AG09309 (cell line): ENCODE data around the gene HAGH.

Experiments
- DNase-seq: peaks from one replicate; pipeline ENCODE4 v3.0.0-alpha.2; 2010; ENCODE audit warnings: low read depth
- H3K4me3 ChIP-seq: 2 replicates; pipeline ENCODE4 v1.5.1; 2011; ENCODE audit warnings: mild to moderate bottlenecking, low read depth, low read length, moderate library complexity; ENCODE audit not compliant: control insufficient read depth
- CTCF ChIP-seq: IDR thresholded peaks from 2 replicates; pipeline ENCODE4 v1.5.1; 2011; ENCODE audit warnings: mild to moderate bottlenecking, low read depth, low read length, inconsistent platforms; ENCODE audit not compliant: insufficient read depth, control insufficient read depth; ENCODE audit errors: missing control alignments

Gene HAGH

GRCh38 chr16:1771188-1771863, 55.3 kb downstream of the HAGH start, which contains the start of gene NME3:
TSS of gene NME3 (minus strand) at chr16:1771543. CDS start at chr16:1771534, 9 bp downstream.
- TF ChIP-seq CTCF = no peak
- no peak for DNase-seq
- peak within 1 kb of the TSS; percentile 50 for H3K4me3 ChIP-seq

- peak overlapping the region; percentile 50 for H3K4me3 ChIP-seq
- DNase-seq = no peak
- no peak for TF ChIP-seq CTCF
These were observed 56.1 kb downstream of the HAGH start for GRCh38 chr16:1770328-1771187.

- no peak for TF ChIP-seq CTCF
- no peak for DNase-seq
- no peak overlapping the region for H3K4me3 ChIP-seq
These were observed 57.0 kb downstream of the HAGH start for GRCh38 chr16:1769402-1770300.

- DNase-seq = no peak
- TF ChIP-seq CTCF = no peak
- no peak overlapping the region for H3K4me3 ChIP-seq
These were observed 57.7 kb downstream of the HAGH start for GRCh38 chr16:1768767-1769401.

GRCh38 chr16:1768061-1768766, 58.4 kb downstream of the HAGH start:
- no peak for TF ChIP-seq CTCF
- no peak for DNase-seq
- H3K4me3 ChIP-seq = no peak overlapping the region
